Measurements from ENCODE around the gene HS6ST3.

- TF ChIP-seq CTCF (IDR thresholded peaks at IDR 0.05; ENCODE audit: low read length) (no peak), EZH2 (IDR thresholded peaks at IDR 0.05; ENCODE audit: borderline replicate concordance, low read length) (no peak)
Observed at GRCh38 chr13:96680898-96681297, 591.0 kb downstream of the HS6ST3 start.

Measured in OCI-LY1 (cell line).